ENCODE data around the gene C1QA. TPM values are rescaled to one million over a fixed set of nuclear protein-coding genes. Genes with fewer than 3 reads are reported as not detected.

Gene C1QA
- total RNA-seq, 1 donor from 2014 or later = not detected

DNA sequence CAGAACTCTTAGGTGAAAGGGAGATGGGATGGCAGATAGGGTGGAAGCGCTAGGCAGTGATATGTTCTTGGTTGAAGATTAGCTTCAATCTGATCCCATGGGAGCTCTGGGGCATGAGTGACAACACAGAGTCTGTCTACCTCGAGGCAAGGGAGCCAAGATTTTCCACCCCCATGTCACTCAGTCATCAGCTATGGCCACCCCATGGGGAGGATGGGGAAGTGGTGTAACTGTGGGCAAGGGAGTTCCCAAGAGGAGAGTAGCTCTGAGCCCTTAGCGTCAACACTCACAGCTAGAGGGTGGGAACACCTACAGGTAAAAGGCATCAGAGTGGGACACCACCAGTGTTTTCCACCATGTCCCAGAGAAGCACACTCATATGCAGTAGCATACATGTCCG is 30.3 kb upstream of the C1QA start:
- H3K4me3 Mint-ChIP-seq = no peak overlapping the region
- H3K4me1 Mint-ChIP-seq = no peaks in the 10 kb centered on the region
- DNase-seq (ENCODE audit: low read depth, low spot score) = no peak
- no peak overlapping the region for H3K27ac Mint-ChIP-seq (ENCODE audit: unreplicated experiment)
- peaks cover 82% of the 10 kb centered on the region for H3K27me3 Mint-ChIP-seq (ENCODE audit: low read depth)
- TF ChIP-seq, protein P1, sequence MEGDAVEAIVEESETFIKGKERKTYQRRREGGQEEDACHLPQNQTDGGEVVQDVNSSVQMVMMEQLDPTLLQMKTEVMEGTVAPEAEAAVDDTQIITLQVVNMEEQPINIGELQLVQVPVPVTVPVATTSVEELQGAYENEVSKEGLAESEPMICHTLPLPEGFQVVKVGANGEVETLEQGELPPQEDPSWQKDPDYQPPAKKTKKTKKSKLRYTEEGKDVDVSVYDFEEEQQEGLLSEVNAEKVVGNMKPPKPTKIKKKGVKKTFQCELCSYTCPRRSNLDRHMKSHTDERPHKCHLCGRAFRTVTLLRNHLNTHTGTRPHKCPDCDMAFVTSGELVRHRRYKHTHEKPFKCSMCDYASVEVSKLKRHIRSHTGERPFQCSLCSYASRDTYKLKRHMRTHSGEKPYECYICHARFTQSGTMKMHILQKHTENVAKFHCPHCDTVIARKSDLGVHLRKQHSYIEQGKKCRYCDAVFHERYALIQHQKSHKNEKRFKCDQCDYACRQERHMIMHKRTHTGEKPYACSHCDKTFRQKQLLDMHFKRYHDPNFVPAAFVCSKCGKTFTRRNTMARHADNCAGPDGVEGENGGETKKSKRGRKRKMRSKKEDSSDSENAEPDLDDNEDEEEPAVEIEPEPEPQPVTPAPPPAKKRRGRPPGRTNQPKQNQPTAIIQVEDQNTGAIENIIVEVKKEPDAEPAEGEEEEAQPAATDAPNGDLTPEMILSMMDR (conservative IDR thresholded peaks at IDR 0.05) = no peak
- H3K9me3 Mint-ChIP-seq = no peaks in the 10 kb centered on the region
- no peaks in the 10 kb centered on the region for H3K36me3 Mint-ChIP-seq (ENCODE audit: low read depth)

DNA sequence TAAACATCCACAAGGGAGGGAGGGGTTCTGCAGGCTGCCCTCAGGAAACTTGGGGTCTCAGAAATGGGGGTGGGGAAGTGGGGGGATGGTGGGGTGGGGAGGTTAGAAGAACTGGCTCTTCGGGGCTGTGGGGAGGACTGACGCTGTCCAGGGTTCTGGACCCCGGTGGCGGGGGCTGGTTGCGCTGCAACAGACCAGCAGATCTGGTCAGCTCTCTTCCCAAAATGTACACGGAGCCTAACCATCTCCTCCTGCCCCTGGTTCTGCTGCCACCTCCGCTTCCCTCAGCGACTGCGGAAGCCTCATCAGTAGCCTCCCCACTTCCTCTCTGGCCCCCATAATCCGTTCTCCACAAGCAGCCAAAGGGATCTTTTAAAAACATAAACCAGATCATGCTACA is 29.3 kb upstream of the C1QA start:
- Mint-ChIP-seq H3K27me3 (ENCODE audit: low read depth) (peaks cover 92% of the 10 kb centered on the region), H3K4me1 (no peaks in the 10 kb centered on the region), H3K36me3 (ENCODE audit: low read depth) (no peaks in the 10 kb centered on the region)

DNA sequence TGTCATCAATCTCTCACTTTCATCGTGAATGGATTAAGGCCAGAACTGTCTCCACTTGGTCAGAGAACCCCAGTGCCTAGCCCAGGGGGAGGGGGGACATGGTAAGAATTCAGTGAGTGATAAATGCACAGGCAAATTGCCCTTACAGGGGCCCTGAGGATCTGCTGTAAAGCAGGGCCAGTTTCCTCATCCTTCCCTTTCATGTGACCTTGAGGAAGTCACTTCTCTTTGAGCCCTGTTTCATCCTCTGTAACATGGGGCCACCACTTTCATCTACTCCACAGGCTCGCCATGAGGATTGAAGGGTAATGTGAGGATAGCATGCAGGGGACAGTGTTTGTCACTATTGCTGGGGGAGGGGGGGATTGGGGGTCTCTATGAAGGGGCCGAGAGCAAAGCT is 28.1 kb upstream of the C1QA start:
- H3K4me3 Mint-ChIP-seq = no peak overlapping the region
- H3K9me3 Mint-ChIP-seq = no peaks in the 10 kb centered on the region

More for the DNA sequence above, 29.3 kb upstream of the C1QA start:
- Mint-ChIP-seq H3K27ac (ENCODE audit: unreplicated experiment) (no peak overlapping the region), H3K4me3 (no peak overlapping the region), H3K9me3 (no peaks in the 10 kb centered on the region)
- TF ChIP-seq, protein P1 (conservative IDR thresholded peaks at IDR 0.05) = no peak
- no peak for DNase-seq (ENCODE audit: low read depth, low spot score)

DNA sequence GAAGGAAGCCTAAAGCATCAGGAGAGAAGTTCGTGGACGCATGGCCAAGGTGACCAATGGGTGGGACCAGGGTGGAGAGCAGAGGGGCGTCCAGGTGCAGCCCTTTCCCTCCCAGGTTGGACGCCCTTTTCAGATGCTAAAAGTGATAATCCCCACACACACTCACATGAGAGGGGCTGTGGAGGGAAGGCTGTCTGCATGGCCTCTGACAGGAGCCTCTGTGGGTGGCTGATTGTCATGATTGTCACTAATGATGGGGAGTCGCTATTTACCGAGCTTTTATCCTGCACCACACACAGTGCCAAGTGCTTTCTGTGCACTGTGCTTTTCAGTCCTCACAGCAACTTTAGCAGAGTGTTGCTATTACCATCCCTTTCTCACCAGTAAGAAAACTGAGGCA is 27.1 kb upstream of the C1QA start:
- Mint-ChIP-seq H3K27ac (ENCODE audit: unreplicated experiment) (no peak overlapping the region), H3K9me3 (no peaks in the 10 kb centered on the region), H3K4me1 (no peaks in the 10 kb centered on the region), H3K36me3 (ENCODE audit: low read depth) (no peaks in the 10 kb centered on the region), H3K27me3 (ENCODE audit: low read depth) (peaks cover 97% of the 10 kb centered on the region), H3K4me3 (no peak overlapping the region)
- no peak for DNase-seq (ENCODE audit: low read depth, low spot score)
- TF ChIP-seq, protein P1 (conservative IDR thresholded peaks at IDR 0.05) = no peak

More for the DNA sequence above, 28.1 kb upstream of the C1QA start:
- Mint-ChIP-seq H3K36me3 (ENCODE audit: low read depth) (no peaks in the 10 kb centered on the region), H3K27me3 (ENCODE audit: low read depth) (peaks cover 99% of the 10 kb centered on the region), H3K27ac (ENCODE audit: unreplicated experiment) (no peak overlapping the region), H3K4me1 (no peaks in the 10 kb centered on the region)
- DNase-seq (ENCODE audit: low read depth, low spot score) = no peak
- TF ChIP-seq, protein P1 (conservative IDR thresholded peaks at IDR 0.05) = no peak

DNA sequence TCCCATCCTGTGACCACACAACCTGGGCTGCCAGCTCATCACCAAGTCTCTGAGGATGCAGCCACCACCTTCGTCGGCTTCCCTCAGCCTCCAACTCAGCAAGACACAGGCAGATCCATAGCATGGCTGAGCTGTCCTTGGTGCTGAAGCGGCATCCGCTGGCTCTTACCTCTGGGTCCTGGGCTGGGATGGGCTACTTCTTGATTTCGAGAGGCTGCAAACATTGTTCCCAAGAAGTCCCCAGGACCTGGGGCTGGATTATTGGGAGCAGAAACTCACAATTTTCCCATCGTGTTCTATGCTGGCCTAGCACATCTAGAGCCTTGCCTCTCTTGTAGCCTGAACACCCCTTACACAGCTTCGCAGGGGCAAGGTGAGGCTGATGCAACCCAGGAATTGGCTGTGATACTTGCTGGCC is 24.9 kb upstream of the C1QA start:
- H3K36me3 Mint-ChIP-seq (ENCODE audit: low read depth) = no peaks in the 10 kb centered on the region
- peaks cover 97% of the 10 kb centered on the region for H3K27me3 Mint-ChIP-seq (ENCODE audit: low read depth)
- no peak overlapping the region for H3K27ac Mint-ChIP-seq (ENCODE audit: unreplicated experiment)
- no peak overlapping the region for H3K4me3 Mint-ChIP-seq
- TF ChIP-seq, protein P1 (conservative IDR thresholded peaks at IDR 0.05) = no peak
- DNase-seq (ENCODE audit: low read depth, low spot score) = peak; percentile 86
- H3K4me1 Mint-ChIP-seq = no peaks in the 10 kb centered on the region
- no peaks in the 10 kb centered on the region for H3K9me3 Mint-ChIP-seq

Data from neural crest cell (in vitro differentiated cells).